ENCODE data around the gene TMEM108. TPM values are rescaled to one million over a fixed set of nuclear protein-coding genes. Genes with fewer than 3 reads are reported as not detected.

TMEM108 gene
- polyA plus RNA-seq, 1 of the 3 experiments (the other 2 are of a cell fraction): 8.6 TPM

DNA sequence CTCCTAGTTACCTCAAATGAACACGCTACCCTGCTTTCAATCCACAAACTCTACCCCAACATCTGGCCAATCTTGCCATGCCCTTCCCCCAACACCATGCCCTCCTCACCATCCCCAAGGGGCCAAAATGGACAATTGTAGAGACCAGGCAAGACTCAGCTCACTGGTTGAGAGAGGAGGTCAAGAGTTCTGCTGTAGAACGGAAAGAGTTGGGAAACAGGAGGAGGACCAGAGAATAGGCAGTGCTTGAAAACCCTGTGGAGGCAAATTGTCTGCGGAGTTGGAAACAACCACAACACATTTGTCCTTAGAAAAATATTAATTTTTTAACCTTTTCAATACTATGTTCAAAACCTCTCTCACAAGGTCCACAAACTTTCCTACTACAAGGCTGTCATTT, 232.9 kb downstream of the TMEM108 start (continued):
- TF ChIP-seq, protein P1, sequence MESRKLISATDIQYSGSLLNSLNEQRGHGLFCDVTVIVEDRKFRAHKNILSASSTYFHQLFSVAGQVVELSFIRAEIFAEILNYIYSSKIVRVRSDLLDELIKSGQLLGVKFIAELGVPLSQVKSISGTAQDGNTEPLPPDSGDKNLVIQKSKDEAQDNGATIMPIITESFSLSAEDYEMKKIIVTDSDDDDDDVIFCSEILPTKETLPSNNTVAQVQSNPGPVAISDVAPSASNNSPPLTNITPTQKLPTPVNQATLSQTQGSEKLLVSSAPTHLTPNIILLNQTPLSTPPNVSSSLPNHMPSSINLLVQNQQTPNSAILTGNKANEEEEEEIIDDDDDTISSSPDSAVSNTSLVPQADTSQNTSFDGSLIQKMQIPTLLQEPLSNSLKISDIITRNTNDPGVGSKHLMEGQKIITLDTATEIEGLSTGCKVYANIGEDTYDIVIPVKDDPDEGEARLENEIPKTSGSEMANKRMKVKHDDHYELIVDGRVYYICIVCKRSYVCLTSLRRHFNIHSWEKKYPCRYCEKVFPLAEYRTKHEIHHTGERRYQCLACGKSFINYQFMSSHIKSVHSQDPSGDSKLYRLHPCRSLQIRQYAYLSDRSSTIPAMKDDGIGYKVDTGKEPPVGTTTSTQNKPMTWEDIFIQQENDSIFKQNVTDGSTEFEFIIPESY (IDR thresholded peaks at IDR 0.05; ENCODE audit: borderline replicate concordance, low read depth): no peak
- TF ChIP-seq NFIC (IDR thresholded peaks at IDR 0.05; ENCODE audit: borderline replicate concordance): no peak
- TF ChIP-seq FOXJ3 (CRISPR knock-in tag; IDR thresholded peaks at IDR 0.05): no peak
- TF ChIP-seq SMC3 (IDR thresholded peaks at IDR 0.05; ENCODE audit: low read depth, low read length): no peak
- no peak for TF ChIP-seq EZH2phosphoT487 (IDR thresholded peaks at IDR 0.05; ENCODE audit: borderline replicate concordance, low read depth)
- no peak for TF ChIP-seq POLR2AphosphoS5 (IDR thresholded peaks at IDR 0.05; ENCODE audit: low read depth, low read length)

DNA sequence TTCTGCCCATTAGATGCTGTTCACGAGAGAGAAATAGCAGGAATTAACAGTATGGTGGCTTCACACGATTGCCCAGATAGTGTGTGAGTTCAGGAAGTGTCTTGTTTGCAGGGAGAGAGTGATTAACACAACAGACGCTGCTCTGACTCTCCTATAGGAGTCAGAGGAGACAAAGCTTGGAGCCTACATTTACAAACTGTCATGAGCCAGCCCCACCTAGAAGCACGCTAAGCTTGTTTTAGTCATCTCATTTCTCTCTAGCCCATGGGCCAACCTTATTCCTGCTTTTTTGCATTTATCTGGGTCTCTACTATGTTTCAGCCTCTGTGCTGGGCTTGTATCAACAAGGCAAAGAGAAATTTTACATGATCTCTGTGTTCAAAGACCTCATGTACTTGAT, 233.3 kb downstream of the TMEM108 start:
- H3K79me2 ChIP-seq (ENCODE audit: insufficient read depth): no peaks in the 10 kb centered on the region
- H2AFZ ChIP-seq (ENCODE audit: low read depth): no peak overlapping the region
- WGBS (ENCODE audit: low lambda C conversion rate): 71% methylated on average over 4 of the region's 4 CpGs
- no peak for DNase-seq
- H3K4me3 ChIP-seq (ENCODE audit: low read depth in 2 of 2, low read length in 1 of 2): no peak overlapping the region
- H3F3A ChIP-seq (replicated peaks; ENCODE audit: insufficient read depth): no peaks in the 10 kb centered on the region
- H3K4me1 ChIP-seq (ENCODE audit: control insufficient read depth in 1 of 2, insufficient read depth in 2 of 2, low read depth in 1 of 2, low read length in 1 of 2): peaks cover 0 to 37% of the 10 kb centered on the region in 2 experiments; a peak in 2 of 4 replicates
- H3K9ac ChIP-seq: no peak overlapping the region
- no peaks in the 10 kb centered on the region for H3K9me3 ChIP-seq
- H3K4me2 ChIP-seq: no peak overlapping the region
- CTCF ChIA-PET: interaction anchor here (0.7 to 4.4 kb wide), 5 partner anchors 21 to 230 kb away, joined by 3 to 25 read pairs (median 3); no protein-coding TSS in a partner anchor
- no peaks in the 10 kb centered on the region for H3K27me3 ChIP-seq (ENCODE audit: insufficient read depth)
- no peaks in the 10 kb centered on the region for H3K36me3 ChIP-seq (replicated peaks in 1 of 2; ENCODE audit: control insufficient read depth in 1 of 2, insufficient read depth in 2 of 2, low read length in 1 of 2)
- TF ChIP-seq ELF1 (IDR thresholded peaks at IDR 0.05) (no peak), TCF12 (IDR thresholded peaks at IDR 0.05) (no peak), POLR2AphosphoS5 (IDR thresholded peaks at IDR 0.05; ENCODE audit: low read depth, low read length) (no peak), RXRA (IDR thresholded peaks at IDR 0.05; ENCODE audit: borderline replicate concordance, low read depth) (no peak), NRF1 (IDR thresholded peaks at IDR 0.05; ENCODE audit: low read depth, low read length) (no peak)
- TF ChIP-seq, protein P2, sequence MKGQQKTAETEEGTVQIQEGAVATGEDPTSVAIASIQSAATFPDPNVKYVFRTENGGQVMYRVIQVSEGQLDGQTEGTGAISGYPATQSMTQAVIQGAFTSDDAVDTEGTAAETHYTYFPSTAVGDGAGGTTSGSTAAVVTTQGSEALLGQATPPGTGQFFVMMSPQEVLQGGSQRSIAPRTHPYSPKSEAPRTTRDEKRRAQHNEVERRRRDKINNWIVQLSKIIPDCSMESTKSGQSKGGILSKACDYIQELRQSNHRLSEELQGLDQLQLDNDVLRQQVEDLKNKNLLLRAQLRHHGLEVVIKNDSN (IDR thresholded peaks at IDR 0.05; ENCODE audit: borderline replicate concordance, low read depth): no peak
- TF ChIP-seq, protein P3, sequence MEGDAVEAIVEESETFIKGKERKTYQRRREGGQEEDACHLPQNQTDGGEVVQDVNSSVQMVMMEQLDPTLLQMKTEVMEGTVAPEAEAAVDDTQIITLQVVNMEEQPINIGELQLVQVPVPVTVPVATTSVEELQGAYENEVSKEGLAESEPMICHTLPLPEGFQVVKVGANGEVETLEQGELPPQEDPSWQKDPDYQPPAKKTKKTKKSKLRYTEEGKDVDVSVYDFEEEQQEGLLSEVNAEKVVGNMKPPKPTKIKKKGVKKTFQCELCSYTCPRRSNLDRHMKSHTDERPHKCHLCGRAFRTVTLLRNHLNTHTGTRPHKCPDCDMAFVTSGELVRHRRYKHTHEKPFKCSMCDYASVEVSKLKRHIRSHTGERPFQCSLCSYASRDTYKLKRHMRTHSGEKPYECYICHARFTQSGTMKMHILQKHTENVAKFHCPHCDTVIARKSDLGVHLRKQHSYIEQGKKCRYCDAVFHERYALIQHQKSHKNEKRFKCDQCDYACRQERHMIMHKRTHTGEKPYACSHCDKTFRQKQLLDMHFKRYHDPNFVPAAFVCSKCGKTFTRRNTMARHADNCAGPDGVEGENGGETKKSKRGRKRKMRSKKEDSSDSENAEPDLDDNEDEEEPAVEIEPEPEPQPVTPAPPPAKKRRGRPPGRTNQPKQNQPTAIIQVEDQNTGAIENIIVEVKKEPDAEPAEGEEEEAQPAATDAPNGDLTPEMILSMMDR (IDR thresholded peaks at IDR 0.05): no peak
- POLR2A ChIA-PET: no interaction called here
- H4K20me1 ChIP-seq (ENCODE audit: insufficient read depth): no peaks in the 10 kb centered on the region
- H3K9me2 ChIP-seq: no peaks in the 10 kb centered on the region
- H3K27ac ChIP-seq (ENCODE audit: low read depth in 2 of 2, low read length in 1 of 2): peak overlapping the region in 1 of 2 experiments; percentile 99; a peak in 2 of 4 replicates

All from SK-N-SH (cell line).